ENCODE results near the gene LDHAL6B. TPM values are rescaled to one million over a fixed set of nuclear protein-coding genes. Genes with fewer than 3 reads are reported as not detected.

Gene LDHAL6B
- total and polyA plus RNA-seq, 2 donors from 2014 or later, result not detected

DNA sequence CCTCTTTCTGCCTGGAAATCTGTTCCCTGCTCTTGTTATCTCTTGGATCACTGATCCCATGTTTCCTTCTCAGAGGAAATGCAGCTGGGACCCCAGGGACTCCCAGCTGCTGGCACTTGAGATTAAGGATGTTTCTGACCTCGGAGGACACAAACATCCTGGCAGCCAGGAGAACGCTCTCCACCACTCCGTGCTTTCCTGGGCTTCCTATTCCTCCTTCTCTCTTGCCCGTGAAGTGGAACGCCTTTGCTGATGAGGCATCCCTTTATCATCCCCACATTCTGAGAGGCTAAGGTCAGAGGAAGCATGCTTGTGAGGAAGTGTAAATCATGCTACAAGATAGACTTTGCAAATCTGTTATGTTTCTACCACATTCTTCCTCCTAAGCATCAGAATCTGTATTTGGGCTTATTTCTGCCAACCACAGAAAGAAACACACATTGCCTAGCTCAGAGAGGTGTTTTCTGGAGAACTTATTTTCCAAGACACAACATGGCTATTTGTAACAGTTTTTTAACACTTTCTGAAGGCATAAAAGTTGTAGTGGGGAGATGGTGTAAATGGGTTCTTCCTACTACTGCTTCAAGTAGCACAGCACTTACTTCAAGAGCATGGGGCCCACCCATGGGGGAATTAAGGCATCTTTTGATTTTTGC, 25.6 kb upstream of the LDHAL6B start:
- H3K27ac ChIP-seq (ENCODE audit: low read depth in 2 of 2, low read length in 2 of 2), result no peak overlapping the region
- H3K36me3 ChIP-seq (ENCODE audit: control insufficient read depth in 2 of 3, insufficient read depth in 3 of 3, low read length in 3 of 3), result peaks cover 0 to 7% (median 7%) of the 10 kb centered on the region in 3 donors
- peaks cover 0 to 3% (median 0%) of the 10 kb centered on the region in 3 donors for H3K9me3 ChIP-seq (ENCODE audit: control insufficient read depth in 2 of 3, insufficient read depth in 1 of 3, low read length in 3 of 3)
- H3K9ac ChIP-seq (ENCODE audit: low read length in 3 of 3), result no peak overlapping the region
- TF ChIP-seq, protein P1, sequence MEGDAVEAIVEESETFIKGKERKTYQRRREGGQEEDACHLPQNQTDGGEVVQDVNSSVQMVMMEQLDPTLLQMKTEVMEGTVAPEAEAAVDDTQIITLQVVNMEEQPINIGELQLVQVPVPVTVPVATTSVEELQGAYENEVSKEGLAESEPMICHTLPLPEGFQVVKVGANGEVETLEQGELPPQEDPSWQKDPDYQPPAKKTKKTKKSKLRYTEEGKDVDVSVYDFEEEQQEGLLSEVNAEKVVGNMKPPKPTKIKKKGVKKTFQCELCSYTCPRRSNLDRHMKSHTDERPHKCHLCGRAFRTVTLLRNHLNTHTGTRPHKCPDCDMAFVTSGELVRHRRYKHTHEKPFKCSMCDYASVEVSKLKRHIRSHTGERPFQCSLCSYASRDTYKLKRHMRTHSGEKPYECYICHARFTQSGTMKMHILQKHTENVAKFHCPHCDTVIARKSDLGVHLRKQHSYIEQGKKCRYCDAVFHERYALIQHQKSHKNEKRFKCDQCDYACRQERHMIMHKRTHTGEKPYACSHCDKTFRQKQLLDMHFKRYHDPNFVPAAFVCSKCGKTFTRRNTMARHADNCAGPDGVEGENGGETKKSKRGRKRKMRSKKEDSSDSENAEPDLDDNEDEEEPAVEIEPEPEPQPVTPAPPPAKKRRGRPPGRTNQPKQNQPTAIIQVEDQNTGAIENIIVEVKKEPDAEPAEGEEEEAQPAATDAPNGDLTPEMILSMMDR (IDR thresholded peaks at IDR 0.05; ENCODE audit: borderline replicate concordance, extremely low read depth, insufficient read depth), result no peak
- intact Hi-C loops (cut with DNase I), result no loop called here
- no peaks in the 10 kb centered on the region for H3K4me1 ChIP-seq (ENCODE audit: control insufficient read depth in 2 of 3, insufficient read depth in 2 of 3, low read depth in 1 of 3, low read length in 3 of 3)
- no peak overlapping the region for H3K4me3 ChIP-seq (ENCODE audit: low read length in 3 of 3)
- DNase-seq (no peak), FAIRE-seq (no peak)
- H3K27me3 ChIP-seq (ENCODE audit: control insufficient read depth, insufficient read depth, low read length), result no peaks in the 10 kb centered on the region

DNA sequence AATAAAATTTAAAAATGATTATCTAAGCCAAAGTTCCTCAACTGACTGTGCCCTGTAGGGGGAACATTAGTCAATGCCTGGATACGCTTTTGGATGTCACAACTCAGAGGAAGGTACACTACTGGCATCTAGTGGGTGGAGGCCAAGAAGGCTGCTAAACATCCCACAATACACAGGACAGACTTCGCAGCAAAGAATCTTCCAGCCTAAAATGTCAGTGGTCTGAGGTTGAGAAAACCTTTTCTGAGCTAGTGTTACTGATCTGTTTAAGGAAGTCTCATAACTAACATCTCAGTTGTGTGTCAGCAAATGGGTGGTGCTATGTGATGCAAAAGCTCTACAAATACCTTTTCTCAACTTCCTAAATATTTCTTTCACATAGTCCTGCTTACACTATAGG, 20.9 kb upstream of the LDHAL6B start:
- FAIRE-seq (no peak), DNase-seq (no peak)
- Histone ChIP-seq H3K9me3 (ENCODE audit: control insufficient read depth in 2 of 3, insufficient read depth in 1 of 3, low read length in 3 of 3) (peaks cover 0 to 3% (median 1%) of the 10 kb centered on the region in 3 donors), H3K27ac (ENCODE audit: low read depth in 2 of 2, low read length in 2 of 2) (no peak overlapping the region), H3K4me1 (ENCODE audit: control insufficient read depth in 2 of 3, insufficient read depth in 2 of 3, low read depth in 1 of 3, low read length in 3 of 3) (no peaks in the 10 kb centered on the region), H3K9ac (ENCODE audit: low read length in 3 of 3) (no peak overlapping the region), H3K4me3 (ENCODE audit: low read length in 3 of 3) (no peak overlapping the region), H3K27me3 (ENCODE audit: control insufficient read depth, insufficient read depth, low read length) (no peaks in the 10 kb centered on the region), H3K36me3 (ENCODE audit: control insufficient read depth in 2 of 3, insufficient read depth in 3 of 3, low read length in 3 of 3) (peaks cover 5 to 17% (median 11%) of the 10 kb centered on the region in 3 donors)
- TF ChIP-seq, protein P1 (IDR thresholded peaks at IDR 0.05; ENCODE audit: borderline replicate concordance, extremely low read depth, insufficient read depth), result no peak
- intact Hi-C loops (cut with DNase I), result no loop called here

DNA sequence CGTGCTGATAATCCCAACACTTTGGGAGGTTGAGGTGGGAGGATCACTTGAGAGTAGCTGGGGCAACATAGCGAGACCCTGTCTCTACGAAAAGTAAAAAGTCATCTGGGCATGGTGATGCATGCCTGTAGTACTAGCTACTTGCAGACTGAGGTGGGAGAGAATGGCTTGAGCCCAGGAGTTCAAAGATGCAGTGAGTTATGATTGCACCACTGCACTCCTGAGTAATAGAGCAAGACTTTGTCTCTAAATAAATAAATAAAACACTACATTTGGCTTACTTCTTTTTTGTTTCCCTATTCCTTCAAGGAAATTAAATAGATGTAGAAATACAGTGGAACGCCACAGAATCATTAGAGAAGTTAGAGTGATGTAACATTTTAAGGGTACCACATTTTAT, 20.1 kb upstream of the LDHAL6B start:
- H3K27ac ChIP-seq (ENCODE audit: low read depth in 2 of 2, low read length in 2 of 2), result no peak overlapping the region
- peaks cover 5 to 17% (median 11%) of the 10 kb centered on the region in 3 donors for H3K36me3 ChIP-seq (ENCODE audit: control insufficient read depth in 2 of 3, insufficient read depth in 3 of 3, low read length in 3 of 3)
- intact Hi-C loops (cut with DNase I), result no loop called here
- DNase-seq (no peak), FAIRE-seq (no peak)
- TF ChIP-seq, protein P1 (IDR thresholded peaks at IDR 0.05; ENCODE audit: borderline replicate concordance, extremely low read depth, insufficient read depth), result no peak
- no peak overlapping the region for H3K4me3 ChIP-seq (ENCODE audit: low read length in 3 of 3)
- H3K9ac ChIP-seq (ENCODE audit: low read length in 3 of 3), result no peak overlapping the region
- H3K9me3 ChIP-seq (ENCODE audit: control insufficient read depth in 2 of 3, insufficient read depth in 1 of 3, low read length in 3 of 3), result peaks cover 0 to 3% (median 1%) of the 10 kb centered on the region in 3 donors
- no peaks in the 10 kb centered on the region for H3K27me3 ChIP-seq (ENCODE audit: control insufficient read depth, insufficient read depth, low read length)
- H3K4me1 ChIP-seq (ENCODE audit: control insufficient read depth in 2 of 3, insufficient read depth in 2 of 3, low read depth in 1 of 3, low read length in 3 of 3), result no peaks in the 10 kb centered on the region
